Sigmoid colon (tissue), 7 donors: ENCODE measurements around the gene HOOK2. TPM values are rescaled to one million over a fixed set of nuclear protein-coding genes. Genes with fewer than 3 reads are reported as not detected.
"Not testable (repeated sequence)": the region's sequence is repeated elsewhere in the genome, so short reads cannot be mapped to it uniquely, and the experiment has no call there.

Source experiments
- DNase-seq: peaks from one replicate; pipeline ENCODE4 v3.0.0-alpha.2; 2019
- H3K27ac ChIP-seq, 4 donors: fragments of 200-600 bp; sonication (generic); one replicate each; pipeline ENCODE4 v1.5.1; 2016 to 2019; ENCODE audit warnings: mild to moderate bottlenecking in 1 of 4
- H3K27me3 ChIP-seq, 3 donors: fragments of 200-600 bp; sonication (generic); one replicate each; pipeline ENCODE4 v1.5.1; 2019; ENCODE audit warnings: mild to moderate bottlenecking in 1 of 3
- H3K36me3 ChIP-seq, 4 donors: fragments of 200-600 bp; sonication (generic); one replicate each; pipeline ENCODE4 v1.5.1; 2016 to 2019
- H3K4me1 ChIP-seq, 4 donors: fragments of 200-600 bp; sonication (generic); one replicate each; pipeline ENCODE4 v1.5.1; 2017 to 2019
- H3K4me3 ChIP-seq, 4 donors: fragments of 200-600 bp; sonication (generic); one replicate each; pipeline ENCODE4 v1.5.1; 2017 to 2019; ENCODE audit warnings: mild to moderate bottlenecking in 2 of 4, moderate library complexity in 1 of 4
- H3K9me3 ChIP-seq, 4 donors: fragments of 200-600 bp in 3 of 4; sonication (generic) in 3 of 4; one replicate each; pipeline versions ENCODE4 v1.5.1 to v1.6.1; 2013 to 2019
- EP300 ChIP-seq, 4 donors: sonication (generic); formaldehyde crosslinking; IDR thresholded peaks; one replicate each; pipeline ENCODE4 v1.6.1; 2017; ENCODE audit warnings: antibody characterized with exemption in 4 of 4
- POLR2A ChIP-seq, 2 donors: fragments of 450-650 bp; IDR thresholded peaks; one replicate each; pipeline ENCODE4 v1.6.1; 2016; ENCODE audit warnings: antibody characterized with exemption in 2 of 2, mild to moderate bottlenecking in 2 of 2, moderate library complexity in 2 of 2
- POLR2AphosphoS5 ChIP-seq, 4 donors: sonication (generic); formaldehyde crosslinking; IDR thresholded peaks; one replicate each; pipeline ENCODE4 v1.6.1; 2017; ENCODE audit warnings: antibody characterized with exemption in 4 of 4
- WGBS, 2 donors: extraction: QIAGEN DNeasy Blood & Tissue Kit; methylation state at CpG; one replicate each; pipeline ENCODE4 v1.1.7; 2013; 5-methylcytosine and 5-hydroxymethylcytosine counted together
- intact Hi-C: fragments of 100-400 bp; cut with DNase I; formaldehyde crosslinking; loops from one replicate; pipeline ENCODE4 v1.15.1; 2023
- polyA plus RNA-seq, 3 donors: library from polyadenylated mRNA; stranded (reverse); fragments of 200-250 nt; gene quantifications; one replicate each; pipeline ENCODE4 v1.2.3, GENCODE V29; 2013
- total RNA-seq, 4 donors: library from RNA; depleted of rRNA; stranded (reverse); fragments of >200 nt; gene quantifications; one replicate each; pipeline ENCODE4 v1.1.0, GENCODE V29; 2016
- TF ChIP-seq, protein P1 (sequence below), 4 experiments: fragments of 450-650 bp in 3 of 4; fragments of 200-600 bp in 1 of 4; IDR thresholded peaks; one replicate each; pipeline ENCODE4 v1.5.1; 2016 to 2019; ENCODE audit warnings: antibody characterized with exemption in 4 of 4, mild to moderate bottlenecking in 3 of 4, moderate library complexity in 2 of 4
- donor health status: healthy with polysubstance abuse.
- donor health status: Bipolar disorder and iron deficiency.
- donor health status: healthy.

The HOOK2 gene
- total and polyA plus RNA-seq, 7 donors, result 10.2 to 80.4 (median 36.0) TPM

DNA sequence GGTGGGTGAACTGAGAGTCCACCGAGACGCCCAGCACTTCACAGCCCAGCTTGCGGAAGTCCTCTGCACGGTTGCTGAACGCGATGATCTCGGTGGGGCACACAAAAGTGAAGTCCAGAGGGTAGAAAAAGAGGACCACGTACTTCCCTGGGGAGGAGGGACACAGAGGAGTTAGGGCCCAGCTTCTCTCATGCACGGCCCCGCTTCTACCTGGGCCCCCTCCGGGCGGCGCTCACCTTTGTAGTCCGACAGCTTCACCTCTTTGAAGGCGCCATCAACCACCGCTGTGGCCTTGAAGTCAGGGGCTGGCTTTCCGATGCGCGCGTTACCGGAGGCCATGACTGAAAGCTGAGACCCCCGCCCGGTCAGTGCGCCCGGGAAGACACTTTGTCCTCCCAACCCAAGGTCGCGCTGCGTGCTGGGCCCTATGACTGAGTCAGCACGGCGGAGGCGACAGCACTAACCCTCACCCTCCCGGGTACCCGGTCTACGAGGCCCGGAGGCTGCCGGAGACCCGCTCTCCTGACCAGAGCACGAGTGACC is 25.6 kb upstream of the HOOK2 start:
- TF ChIP-seq EP300 (IDR thresholded peaks at IDR 0.05) (no peak), POLR2AphosphoS5 (IDR thresholded peaks at IDR 0.05) (no peak), POLR2A (IDR thresholded peaks at IDR 0.05) (no peak)
- TF ChIP-seq, protein P1, sequence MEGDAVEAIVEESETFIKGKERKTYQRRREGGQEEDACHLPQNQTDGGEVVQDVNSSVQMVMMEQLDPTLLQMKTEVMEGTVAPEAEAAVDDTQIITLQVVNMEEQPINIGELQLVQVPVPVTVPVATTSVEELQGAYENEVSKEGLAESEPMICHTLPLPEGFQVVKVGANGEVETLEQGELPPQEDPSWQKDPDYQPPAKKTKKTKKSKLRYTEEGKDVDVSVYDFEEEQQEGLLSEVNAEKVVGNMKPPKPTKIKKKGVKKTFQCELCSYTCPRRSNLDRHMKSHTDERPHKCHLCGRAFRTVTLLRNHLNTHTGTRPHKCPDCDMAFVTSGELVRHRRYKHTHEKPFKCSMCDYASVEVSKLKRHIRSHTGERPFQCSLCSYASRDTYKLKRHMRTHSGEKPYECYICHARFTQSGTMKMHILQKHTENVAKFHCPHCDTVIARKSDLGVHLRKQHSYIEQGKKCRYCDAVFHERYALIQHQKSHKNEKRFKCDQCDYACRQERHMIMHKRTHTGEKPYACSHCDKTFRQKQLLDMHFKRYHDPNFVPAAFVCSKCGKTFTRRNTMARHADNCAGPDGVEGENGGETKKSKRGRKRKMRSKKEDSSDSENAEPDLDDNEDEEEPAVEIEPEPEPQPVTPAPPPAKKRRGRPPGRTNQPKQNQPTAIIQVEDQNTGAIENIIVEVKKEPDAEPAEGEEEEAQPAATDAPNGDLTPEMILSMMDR (IDR thresholded peaks at IDR 0.05), result no peak
- Histone ChIP-seq H3K27me3 (no peaks in the 10 kb centered on the region), H3K27ac (peak overlapping the region; percentile 85 to 89 (median 87)), H3K9me3 (no peaks in the 10 kb centered on the region), H3K4me3 (peak overlapping the region; percentile 80 to 91 (median 88)), H3K4me1 (peaks cover 0 to 34% (median 28%) of the 10 kb centered on the region in 4 donors), H3K36me3 (peaks cover 0 to 19% (median 15%) of the 10 kb centered on the region in 4 donors)
- intact Hi-C loops, result loop anchor here (5.0 kb wide), 1 partner anchor 34 kb away; no protein-coding TSS in a partner anchor
- WGBS, 2 donors, result 3 to 13% methylated on average over 38 of the region's 38 CpGs
- no peak for DNase-seq

DNA sequence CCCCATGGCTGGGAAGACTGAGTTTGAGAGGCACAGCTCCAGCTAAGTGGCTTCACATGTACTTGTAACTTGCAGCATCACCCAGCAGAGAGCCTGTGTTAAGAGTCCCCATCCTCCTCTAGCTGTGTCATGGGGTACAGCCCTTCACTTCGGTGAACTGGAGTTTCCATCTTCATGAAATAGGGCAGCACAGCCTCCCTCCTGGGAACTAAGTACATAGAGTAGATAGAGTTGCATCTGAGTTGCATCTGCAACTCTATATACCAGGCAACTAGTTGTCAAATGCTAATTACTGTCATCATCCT is 25.1 kb upstream of the HOOK2 start:
- WGBS, 2 donors, result 59 to 92% methylated on average over 1 of the region's 1 CpG
- no peak for TF ChIP-seq POLR2AphosphoS5 (IDR thresholded peaks at IDR 0.05)
- Histone ChIP-seq H3K27ac (peak overlapping the region; percentile 85 to 89 (median 87)), H3K4me3 (peak overlapping the region; percentile 80 to 91 (median 88)), H3K9me3 (no peaks in the 10 kb centered on the region), H3K4me1 (peaks cover 0 to 36% (median 31%) of the 10 kb centered on the region in 4 donors), H3K27me3 (no peaks in the 10 kb centered on the region), H3K36me3 (peaks cover 0 to 19% (median 15%) of the 10 kb centered on the region in 4 donors)
- intact Hi-C loops, result loop anchor here (5.0 kb wide), 1 partner anchor 33 kb away; no protein-coding TSS in a partner anchor
- no peak for DNase-seq

DNA sequence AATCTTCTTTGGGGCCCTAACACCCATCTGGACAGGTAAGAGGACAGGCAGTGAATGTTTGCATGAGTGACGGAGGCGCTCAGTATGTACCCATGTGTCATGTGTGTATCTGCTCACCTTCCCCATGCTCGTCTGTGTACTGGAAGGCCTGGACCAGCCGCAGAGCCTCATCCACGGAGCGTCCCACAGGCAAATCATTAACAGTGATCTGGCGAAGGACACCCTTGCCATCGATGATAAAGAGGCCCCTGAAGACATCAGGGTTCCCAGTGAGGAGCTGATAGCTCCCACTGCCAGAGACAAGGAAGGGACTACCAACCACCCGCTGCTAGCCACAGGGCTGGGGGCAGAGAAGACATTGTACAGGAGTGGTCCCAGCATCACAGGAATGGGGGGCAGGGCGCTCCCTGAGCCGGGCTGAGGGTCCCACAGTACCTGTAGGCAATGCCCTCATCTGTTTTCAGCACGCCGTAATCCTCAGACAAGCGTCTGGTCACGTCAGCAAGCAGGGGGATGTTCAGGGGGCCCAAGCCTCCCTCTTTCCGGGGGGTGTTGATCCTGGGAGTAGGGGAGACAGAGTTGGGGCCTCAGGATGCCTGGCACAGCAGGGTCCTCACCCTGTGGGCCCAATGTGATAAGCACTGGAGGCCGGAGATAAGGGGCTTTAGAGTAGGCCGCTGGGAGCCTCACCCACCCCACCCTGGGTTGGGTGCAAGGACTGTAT is 24.6 kb upstream of the HOOK2 start:
- 85 to 93% methylated on average over 18 of the region's 18 CpGs for WGBS, 2 donors
- DNase-seq, result no peak
- intact Hi-C loops, result loop anchor here (5.0 kb wide), 1 partner anchor 33 kb away; no protein-coding TSS in a partner anchor
- Histone ChIP-seq H3K4me3 (peak overlapping the region in 2 of 4 donors; percentile 80 to 91), H3K36me3 (peaks cover 0 to 19% (median 15%) of the 10 kb centered on the region in 4 donors), H3K4me1 (peaks cover 0 to 36% (median 31%) of the 10 kb centered on the region in 4 donors), H3K9me3 (no peaks in the 10 kb centered on the region), H3K27ac (peak overlapping the region in 2 of 4 donors; percentile 86 to 88), H3K27me3 (no peaks in the 10 kb centered on the region)
- TF ChIP-seq POLR2AphosphoS5 (IDR thresholded peaks at IDR 0.05), result no peak
- TF ChIP-seq, protein P1 (IDR thresholded peaks at IDR 0.05), result no peak
- TF ChIP-seq EP300 (IDR thresholded peaks at IDR 0.05), result no peak
- no peak for TF ChIP-seq POLR2A (IDR thresholded peaks at IDR 0.05)

DNA sequence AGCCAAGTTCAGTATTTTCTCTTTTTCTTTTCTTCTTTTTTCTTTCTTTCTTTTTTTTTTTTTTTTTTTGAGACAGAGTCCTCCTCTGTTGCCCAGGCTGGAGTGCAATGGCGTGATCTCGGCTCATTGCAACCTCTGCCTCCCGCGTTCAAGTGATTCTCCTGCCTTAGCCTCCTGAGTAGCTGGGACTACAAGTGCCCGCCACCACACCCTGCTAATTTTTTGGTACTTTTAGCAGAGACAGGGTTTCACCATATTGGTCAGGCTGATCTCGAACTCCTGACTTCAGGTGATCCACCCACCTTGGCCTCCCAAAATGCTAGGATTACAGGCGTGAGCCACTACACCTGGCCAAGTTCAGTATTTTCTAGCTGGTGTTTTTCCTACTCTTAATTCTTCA is 22.3 kb upstream of the HOOK2 start:
- DNase-seq, H3K27me3 ChIP-seq, H3K27ac ChIP-seq, intact Hi-C loops, H3K9me3 ChIP-seq, H3K4me3 ChIP-seq: not testable (repeated sequence)
- peaks cover 0 to 48% (median 40%) of the 10 kb centered on the region in 4 donors for H3K4me1 ChIP-seq
- 96 to 97% methylated on average over 7 of the region's 7 CpGs for WGBS, 2 donors
- peaks cover 0 to 19% (median 15%) of the 10 kb centered on the region in 4 donors for H3K36me3 ChIP-seq

DNA sequence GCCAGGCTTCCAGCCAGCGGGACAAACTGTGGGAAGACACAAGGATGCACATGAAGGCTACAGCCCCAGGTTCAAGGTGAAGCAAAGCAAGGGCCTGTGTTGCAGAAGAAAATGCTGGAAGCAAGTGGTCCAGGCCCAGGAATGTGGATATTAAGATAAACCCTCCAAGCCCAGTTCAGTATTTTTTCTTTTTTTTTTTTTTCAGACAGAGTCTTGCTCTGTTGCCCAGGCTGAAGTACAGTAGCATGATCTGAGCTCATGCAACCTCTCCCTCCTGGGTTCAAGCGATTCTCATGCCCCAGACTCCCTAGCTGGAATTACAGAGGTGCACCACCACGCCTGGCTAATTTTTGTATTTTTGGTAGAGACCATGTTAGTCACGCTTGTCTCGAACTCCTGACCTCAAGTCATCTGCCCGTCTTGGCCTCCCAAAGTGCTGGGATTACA is 21.8 kb upstream of the HOOK2 start:
- intact Hi-C loops, result no loop called here
- no peak for TF ChIP-seq POLR2AphosphoS5 (IDR thresholded peaks at IDR 0.05)
- TF ChIP-seq, protein P1 (IDR thresholded peaks at IDR 0.05), result no peak
- TF ChIP-seq EP300 (IDR thresholded peaks at IDR 0.05), result no peak
- no peak for TF ChIP-seq POLR2A (IDR thresholded peaks at IDR 0.05)
- H3K27ac ChIP-seq, result no peak overlapping the region
- peaks cover 0 to 43% (median 36%) of the 10 kb centered on the region in 4 donors for H3K4me1 ChIP-seq
- peaks cover 0 to 19% (median 15%) of the 10 kb centered on the region in 4 donors for H3K36me3 ChIP-seq
- H3K27me3 ChIP-seq, result no peaks in the 10 kb centered on the region
- DNase-seq, result no peak
- H3K4me3 ChIP-seq, result no peak overlapping the region
- 93 to 95% methylated on average over 6 of the region's 6 CpGs for WGBS, 2 donors
- no peaks in the 10 kb centered on the region for H3K9me3 ChIP-seq
